A172 (cell line): ENCODE data around the gene ST6GAL2. TPM values are rescaled to one million over a fixed set of nuclear protein-coding genes. Genes with fewer than 3 reads are reported as not detected.

Source experiments
- DNase-seq: peaks from one replicate; pipeline ENCODE4 v3.0.0-alpha.2; 2015; ENCODE audit warnings: low spot score
- total RNA-seq: library from RNA; depleted of rRNA; stranded (reverse); fragments of >200 nt; shearing (Covaris generic); gene quantifications from 2 replicates; pipeline ENCODE4 v1.2.3, GENCODE V29; 2014; rRNA removed

Gene ST6GAL2
- not detected in 2 replicates for total RNA-seq

GRCh38 chr2:106885971-106886915, at the start of gene ST6GAL2:
Gene ST6GAL2 (minus strand): TSS chr2:106886167. CDS start chr2:106843977, 42,190 bp downstream.
- no peak for DNase-seq

GRCh38 chr2:106932644-106933043, 46.7 kb upstream of the ST6GAL2 start:
- no peak for DNase-seq

GRCh38 chr2:106931717-106932335, 45.9 kb upstream of the ST6GAL2 start:
- no peak for DNase-seq

- DNase-seq: no peak
Measured at GRCh38 chr2:106921451-106921850, 35.5 kb upstream of the ST6GAL2 start.

- no peak for DNase-seq
Measured at GRCh38 chr2:106919012-106919411, 33.0 kb upstream of the ST6GAL2 start.

- no peak for DNase-seq
Measured at GRCh38 chr2:106904242-106904641, 18.3 kb upstream of the ST6GAL2 start.

- no peak for DNase-seq
Measured at GRCh38 chr2:106899786-106900530, 14.0 kb upstream of the ST6GAL2 start.

- no peak for DNase-seq
Measured at GRCh38 chr2:106894545-106894944, 8.6 kb upstream of the ST6GAL2 start.

- DNase-seq: no peak
Measured at GRCh38 chr2:106892048-106892447, 6.1 kb upstream of the ST6GAL2 start.

- no peak for DNase-seq
Measured at GRCh38 chr2:106890606-106891005, 4.6 kb upstream of the ST6GAL2 start.

GRCh38 chr2:106886916-106887758, 1.2 kb upstream of the ST6GAL2 start:
- no peak for DNase-seq

GRCh38 chr2:106885329-106885728, 638 bp downstream of the ST6GAL2 start:
- no peak for DNase-seq

GRCh38 chr2:106882673-106883072, 3.3 kb downstream of the ST6GAL2 start:
- DNase-seq: no peak

- no peak for DNase-seq
Measured at GRCh38 chr2:106878206-106878605, 7.8 kb downstream of the ST6GAL2 start.

- DNase-seq: no peak
Measured at GRCh38 chr2:106876699-106877098, 9.3 kb downstream of the ST6GAL2 start.

GRCh38 chr2:106869512-106870275, 16.3 kb downstream of the ST6GAL2 start:
- no peak for DNase-seq

GRCh38 chr2:106868275-106868674, 17.7 kb downstream of the ST6GAL2 start:
- no peak for DNase-seq

GRCh38 chr2:106867196-106867953, 18.6 kb downstream of the ST6GAL2 start:
- no peak for DNase-seq

GRCh38 chr2:106866641-106867040, 19.3 kb downstream of the ST6GAL2 start:
- DNase-seq: no peak

- no peak for DNase-seq
Measured at GRCh38 chr2:106864051-106864450, 21.9 kb downstream of the ST6GAL2 start.
